Tibial nerve (tissue), 3 donors: ENCODE measurements around the gene SERTM1.

Experiments
- CTCF ChIP-seq, 5 experiments: fragments of 200-600 bp in 3 of 5; fragments of 450-650 bp in 2 of 5; sonication (generic) in 3 of 5; IDR thresholded peaks; one replicate each; pipeline ENCODE4 v1.5.1; 2016 to 2019; ENCODE audit warnings: antibody characterized with exemption in 5 of 5, mild to moderate bottlenecking in 3 of 5, moderate library complexity in 2 of 5
- POLR2A ChIP-seq, 2 donors: fragments of 450-650 bp; IDR thresholded peaks; one replicate each; pipeline ENCODE4 v1.6.1; 2017; ENCODE audit warnings: antibody characterized with exemption in 2 of 2, mild to moderate bottlenecking in 2 of 2, moderate library complexity in 2 of 2

GRCh38 chr13:36665630-36666029 is 8.2 kb upstream of the SERTM1 start:
- TF ChIP-seq CTCF (IDR thresholded peaks at IDR 0.05) (no peak), POLR2A (IDR thresholded peaks at IDR 0.05) (no peak)
